ENCODE results near the gene PTPN1.
"Not testable (repeated sequence)": the region's sequence is repeated elsewhere in the genome, so short reads cannot be mapped to it uniquely, and the experiment has no call there.

PTPN1 gene

DNA sequence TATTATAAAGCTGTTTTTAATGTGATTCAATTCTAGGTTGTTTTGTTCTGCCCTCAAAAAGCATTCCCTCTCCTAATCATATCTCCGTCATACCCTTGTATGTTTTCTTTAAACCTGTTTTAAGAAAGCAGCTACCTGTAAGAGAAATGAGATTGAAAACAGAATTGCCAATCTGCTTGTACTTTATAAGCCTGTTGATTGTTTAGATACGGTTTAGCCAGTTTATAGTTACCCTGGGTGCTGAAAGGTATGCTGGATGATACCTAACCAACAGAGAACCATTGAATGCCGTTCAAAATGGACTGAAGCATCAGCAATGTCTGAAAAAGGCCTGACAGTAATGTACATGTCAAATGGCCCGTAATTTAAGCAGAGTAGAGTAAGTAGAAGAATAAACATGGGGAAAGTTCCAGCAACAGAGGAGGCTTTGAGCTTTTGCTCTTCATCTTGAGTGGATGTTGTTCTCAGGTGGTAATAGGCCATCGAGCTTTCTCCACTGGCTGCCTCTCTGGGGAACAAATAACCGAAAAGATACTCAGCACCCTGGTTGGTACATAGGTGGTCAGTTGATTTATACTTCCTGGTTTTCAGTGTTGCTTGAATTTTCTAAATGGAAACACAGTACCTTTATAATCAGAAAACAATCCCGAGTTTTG lies 27.5 kb downstream of the PTPN1 start:
- peaks cover 9% of the 10 kb centered on the region; the same call in 1 of the 2 replicates for H3K4me1 ChIP-seq (ENCODE audit: insufficient read depth, low read length)
- no peak overlapping the region for H3K27ac ChIP-seq (ENCODE audit: low read depth, low read length)
- no peak overlapping the region for H3K9ac ChIP-seq (ENCODE audit: low read depth, low read length)
- 92% methylated on average over 6 of the region's 7 CpGs for WGBS
- no peaks in the 10 kb centered on the region for H3K36me3 ChIP-seq (ENCODE audit: insufficient read depth, low read length)
- no peak overlapping the region for H3K4me3 ChIP-seq (ENCODE audit: low read length)
- H3K27me3 ChIP-seq (ENCODE audit: insufficient read depth, low read length): no peaks in the 10 kb centered on the region
- no peaks in the 10 kb centered on the region for H3K9me3 ChIP-seq (ENCODE audit: insufficient read depth, low read depth, low read length)

GRCh38 chr20:50538276-50538675 lies 28.1 kb downstream of the PTPN1 start:
- WGBS: 91% methylated on average over 4 of the region's 4 CpGs
- Histone ChIP-seq H3K4me1 (ENCODE audit: insufficient read depth, low read length) (peaks cover 9% of the 10 kb centered on the region; the same call in 1 of the 2 replicates), H3K9me3 (ENCODE audit: insufficient read depth, low read depth, low read length) (no peaks in the 10 kb centered on the region), H3K9ac (ENCODE audit: low read depth, low read length) (no peak overlapping the region), H3K36me3 (ENCODE audit: insufficient read depth, low read length) (no peaks in the 10 kb centered on the region), H3K4me3 (ENCODE audit: low read length) (no peak overlapping the region), H3K27me3 (ENCODE audit: insufficient read depth, low read length) (no peaks in the 10 kb centered on the region), H3K27ac (ENCODE audit: low read depth, low read length) (no peak overlapping the region)

DNA sequence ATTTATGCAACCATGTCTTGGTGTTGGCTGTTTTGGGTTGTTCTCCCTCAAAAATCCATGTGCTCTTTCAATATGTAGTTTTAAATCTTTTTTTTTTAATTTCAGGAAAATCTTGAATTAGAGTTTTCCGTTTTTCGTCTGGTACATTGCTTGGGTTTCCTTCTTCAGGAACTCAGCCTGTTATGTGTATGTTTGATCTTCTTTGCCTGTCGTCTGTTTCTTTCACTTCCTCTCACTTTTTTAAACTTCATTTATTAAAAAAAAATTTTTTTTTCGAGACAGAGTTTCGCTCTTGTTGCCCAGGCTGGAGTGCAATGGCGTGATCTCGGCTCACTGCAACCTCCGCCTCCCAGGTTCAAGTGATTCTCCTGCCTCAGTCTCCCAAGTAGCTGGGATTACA lies 29.6 kb downstream of the PTPN1 start:
- not testable (repeated sequence) for H3K9me3 ChIP-seq (ENCODE audit: insufficient read depth, low read depth, low read length); H3K27ac ChIP-seq (ENCODE audit: low read depth, low read length); H3K4me3 ChIP-seq (ENCODE audit: low read length); H3K36me3 ChIP-seq (ENCODE audit: insufficient read depth, low read length); H3K9ac ChIP-seq (ENCODE audit: low read depth, low read length); H3K4me1 ChIP-seq (ENCODE audit: insufficient read depth, low read length); H3K27me3 ChIP-seq (ENCODE audit: insufficient read depth, low read length)
- WGBS: 99% methylated on average over 7 of the region's 8 CpGs

GRCh38 chr20:50540620-50541605 lies 30.7 kb downstream of the PTPN1 start:
- H3K27ac ChIP-seq (ENCODE audit: low read depth, low read length): no peak overlapping the region
- H3K9ac ChIP-seq (ENCODE audit: low read depth, low read length): no peak overlapping the region

DNA sequence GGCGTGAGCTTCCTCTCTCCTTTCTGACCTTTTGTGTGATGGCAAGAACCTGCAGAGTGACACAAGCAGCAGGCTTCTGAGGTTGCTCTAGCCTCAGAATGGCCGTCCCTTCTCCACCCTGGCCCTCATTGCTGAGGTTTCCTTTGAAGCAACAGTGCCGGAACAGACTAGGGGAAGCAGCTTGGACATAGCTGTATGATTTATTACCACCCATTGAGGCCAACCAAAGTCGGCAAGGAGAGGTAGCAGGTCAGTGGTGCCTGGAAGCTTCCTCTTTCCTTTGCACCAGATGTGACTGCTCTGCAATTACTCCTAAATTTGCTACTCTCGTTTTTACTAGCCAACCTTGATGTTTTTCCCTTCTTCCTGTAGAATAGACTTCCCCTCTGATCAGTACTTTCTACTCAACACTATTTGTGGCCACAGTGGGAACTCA lies 31.4 kb downstream of the PTPN1 start:
- H3K27me3 ChIP-seq (ENCODE audit: insufficient read depth, low read length): no peaks in the 10 kb centered on the region
- H3K4me3 ChIP-seq (ENCODE audit: low read length): no peak overlapping the region
- H3K27ac ChIP-seq (ENCODE audit: low read depth, low read length): no peak overlapping the region
- no peaks in the 10 kb centered on the region for H3K4me1 ChIP-seq (ENCODE audit: insufficient read depth, low read length)
- 94% methylated on average over 5 of the region's 5 CpGs for WGBS
- no peak overlapping the region for H3K9ac ChIP-seq (ENCODE audit: low read depth, low read length)
- H3K36me3 ChIP-seq (ENCODE audit: insufficient read depth, low read length): no peaks in the 10 kb centered on the region
- no peaks in the 10 kb centered on the region for H3K9me3 ChIP-seq (ENCODE audit: insufficient read depth, low read depth, low read length)

More at GRCh38 chr20:50540620-50541605, 30.7 kb downstream of the PTPN1 start:
- peaks cover 3% of the 10 kb centered on the region; the same call in 1 of the 2 replicates for H3K4me1 ChIP-seq (ENCODE audit: insufficient read depth, low read length)
- H3K9me3 ChIP-seq (ENCODE audit: insufficient read depth, low read depth, low read length): no peaks in the 10 kb centered on the region
- H3K36me3 ChIP-seq (ENCODE audit: insufficient read depth, low read length): no peaks in the 10 kb centered on the region
- 90% methylated on average over 14 of the region's 14 CpGs for WGBS
- H3K4me3 ChIP-seq (ENCODE audit: low read length): no peak overlapping the region
- H3K27me3 ChIP-seq (ENCODE audit: insufficient read depth, low read length): no peaks in the 10 kb centered on the region

GRCh38 chr20:50543326-50543725 lies 33.1 kb downstream of the PTPN1 start:
- Histone ChIP-seq H3K4me3 (ENCODE audit: low read length) (no peak overlapping the region), H3K9ac (ENCODE audit: low read depth, low read length) (no peak overlapping the region), H3K27me3 (ENCODE audit: insufficient read depth, low read length) (no peaks in the 10 kb centered on the region), H3K36me3 (ENCODE audit: insufficient read depth, low read length) (0 out of 2 replicates have a peak, but pooled peaks cover 1% of the 10 kb centered on the region), H3K9me3 (ENCODE audit: insufficient read depth, low read depth, low read length) (no peaks in the 10 kb centered on the region), H3K27ac (ENCODE audit: low read depth, low read length) (no peak overlapping the region), H3K4me1 (ENCODE audit: insufficient read depth, low read length) (no peaks in the 10 kb centered on the region)
- WGBS: 93% methylated on average over 4 of the region's 5 CpGs

GRCh38 chr20:50545126-50545525 lies 34.9 kb downstream of the PTPN1 start:
- Histone ChIP-seq H3K27ac (ENCODE audit: low read depth, low read length) (no peak overlapping the region), H3K4me1 (ENCODE audit: insufficient read depth, low read length) (no peaks in the 10 kb centered on the region), H3K27me3 (ENCODE audit: insufficient read depth, low read length) (no peaks in the 10 kb centered on the region), H3K9ac (ENCODE audit: low read depth, low read length) (no peak overlapping the region), H3K4me3 (ENCODE audit: low read length) (no peak overlapping the region), H3K36me3 (ENCODE audit: insufficient read depth, low read length) (peaks cover 4% of the 10 kb centered on the region; the same call in 1 of the 2 replicates), H3K9me3 (ENCODE audit: insufficient read depth, low read depth, low read length) (no peaks in the 10 kb centered on the region)
- 92% methylated on average over 5 of the region's 5 CpGs for WGBS

GRCh38 chr20:50546729-50547314 lies 36.6 kb downstream of the PTPN1 start:
- peaks cover 4% of the 10 kb centered on the region; the same call in 1 of the 2 replicates for H3K36me3 ChIP-seq (ENCODE audit: insufficient read depth, low read length)
- H3K9ac ChIP-seq (ENCODE audit: low read depth, low read length): no peak overlapping the region
- WGBS: 90% methylated on average over 4 of the region's 5 CpGs

GRCh38 chr20:50547964-50548363 lies 37.8 kb downstream of the PTPN1 start:
- Histone ChIP-seq H3K4me3 (ENCODE audit: low read length) (no peak overlapping the region), H3K27me3 (ENCODE audit: insufficient read depth, low read length) (no peaks in the 10 kb centered on the region), H3K9ac (ENCODE audit: low read depth, low read length) (no peak overlapping the region), H3K36me3 (ENCODE audit: insufficient read depth, low read length) (peaks cover 4% of the 10 kb centered on the region; the same call in 1 of the 2 replicates), H3K27ac (ENCODE audit: low read depth, low read length) (no peak overlapping the region), H3K4me1 (ENCODE audit: insufficient read depth, low read length) (no peaks in the 10 kb centered on the region), H3K9me3 (ENCODE audit: insufficient read depth, low read depth, low read length) (no peaks in the 10 kb centered on the region)
- WGBS: 88% methylated on average over 6 of the region's 6 CpGs

More at GRCh38 chr20:50546729-50547314, 36.6 kb downstream of the PTPN1 start:
- Histone ChIP-seq H3K4me3 (ENCODE audit: low read length) (no peak overlapping the region), H3K27me3 (ENCODE audit: insufficient read depth, low read length) (no peaks in the 10 kb centered on the region), H3K4me1 (ENCODE audit: insufficient read depth, low read length) (no peaks in the 10 kb centered on the region), H3K9me3 (ENCODE audit: insufficient read depth, low read depth, low read length) (no peaks in the 10 kb centered on the region), H3K27ac (ENCODE audit: low read depth, low read length) (no peak overlapping the region)

DNA sequence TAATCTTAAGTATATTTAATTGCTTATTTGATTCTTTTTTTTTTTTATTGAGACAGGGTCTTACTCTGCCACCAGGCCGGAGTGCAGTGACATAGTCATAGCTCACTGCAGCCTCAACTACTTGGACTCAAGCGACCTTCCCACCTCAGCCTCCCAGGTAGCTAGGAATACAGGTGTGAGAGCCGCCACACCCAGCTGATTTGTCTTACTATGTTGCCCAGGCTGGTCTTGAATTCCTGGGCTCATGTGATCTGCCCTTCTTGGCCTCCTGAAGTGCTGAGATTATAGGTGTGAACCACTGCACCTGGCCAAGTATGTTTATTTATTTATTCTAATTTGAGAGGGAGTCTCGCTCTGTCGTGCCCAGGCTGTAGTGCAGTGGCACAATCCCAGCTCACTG lies 38.2 kb downstream of the PTPN1 start:
- Histone ChIP-seq H3K27me3 (ENCODE audit: insufficient read depth, low read length) (no peaks in the 10 kb centered on the region), H3K4me1 (ENCODE audit: insufficient read depth, low read length) (no peaks in the 10 kb centered on the region), H3K9ac (ENCODE audit: low read depth, low read length) (no peak overlapping the region), H3K4me3 (ENCODE audit: low read length) (no peak overlapping the region), H3K36me3 (ENCODE audit: insufficient read depth, low read length) (peaks cover 4% of the 10 kb centered on the region; the same call in 1 of the 2 replicates), H3K27ac (ENCODE audit: low read depth, low read length) (no peak overlapping the region), H3K9me3 (ENCODE audit: insufficient read depth, low read depth, low read length) (no peaks in the 10 kb centered on the region)
- WGBS: 92% methylated on average over 5 of the region's 5 CpGs

DNA sequence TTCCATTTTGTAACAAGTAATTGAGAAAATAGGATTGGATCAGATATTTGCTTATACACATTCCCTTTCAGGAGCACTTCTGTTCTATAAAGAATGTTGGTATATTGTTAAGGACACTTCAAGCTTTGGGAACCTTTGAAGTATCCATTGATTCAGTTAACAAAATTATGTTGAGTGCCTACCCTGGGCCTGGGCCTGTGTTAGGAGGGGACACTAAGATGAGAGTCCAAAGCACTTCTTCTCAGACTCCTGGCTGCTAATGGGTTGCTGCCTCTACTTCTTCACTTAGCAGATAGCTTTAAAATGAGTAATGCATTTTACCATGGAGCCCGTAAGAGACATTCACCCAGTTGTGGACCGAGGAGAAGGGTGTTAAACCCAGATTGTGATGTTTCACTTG lies 40.3 kb downstream of the PTPN1 start:
- Histone ChIP-seq H3K27me3 (ENCODE audit: insufficient read depth, low read length) (no peaks in the 10 kb centered on the region), H3K9me3 (ENCODE audit: insufficient read depth, low read depth, low read length) (no peaks in the 10 kb centered on the region), H3K27ac (ENCODE audit: low read depth, low read length) (no peak overlapping the region), H3K9ac (ENCODE audit: low read depth, low read length) (no peak overlapping the region), H3K36me3 (ENCODE audit: insufficient read depth, low read length) (peaks cover 4% of the 10 kb centered on the region; the same call in 1 of the 2 replicates), H3K4me1 (ENCODE audit: insufficient read depth, low read length) (no peaks in the 10 kb centered on the region), H3K4me3 (ENCODE audit: low read length) (no peak overlapping the region)
- 93% methylated on average over 2 of the region's 2 CpGs for WGBS
